Immature natural killer cell (primary cell): ENCODE measurements around the gene FAM107A. TPM values are rescaled to one million over a fixed set of nuclear protein-coding genes. Genes with fewer than 3 reads are reported as not detected.

ENCODE experiments used
- DNase-seq, 3 donors: peaks; one replicate each; pipeline ENCODE4 v3.0.0; 2022; ENCODE audit warnings: mixed read lengths in 1 of 3
- H3K27ac Mint-ChIP-seq, 6 donors: one replicate each; pipeline ENCODE4 v1.8.0; 2020; ENCODE audit warnings: mixed read lengths in 6 of 6, mild to moderate bottlenecking in 5 of 6, inconsistent platforms in 4 of 6, moderate library complexity in 3 of 6
- H3K27me3 Mint-ChIP-seq, 3 donors: one replicate each; pipeline ENCODE4 v1.8.0; 2020 to 2021; ENCODE audit warnings: low read depth in 3 of 3, mild to moderate bottlenecking in 3 of 3, mixed read lengths in 3 of 3, moderate library complexity in 3 of 3, inconsistent platforms in 1 of 3
- H3K36me3 Mint-ChIP-seq, 3 donors: one replicate each; pipeline ENCODE4 v1.8.0; 2020; ENCODE audit warnings: mixed read lengths in 3 of 3, inconsistent platforms in 2 of 3, mild to moderate bottlenecking in 2 of 3
- H3K4me1 Mint-ChIP-seq, 2 donors: one replicate each; pipeline ENCODE4 v1.8.0; 2020; ENCODE audit warnings: inconsistent platforms in 2 of 2, mild to moderate bottlenecking in 2 of 2, mixed read lengths in 2 of 2, moderate library complexity in 1 of 2
- H3K4me3 Mint-ChIP-seq, 5 donors: one replicate each; pipeline ENCODE4 v1.8.0; 2020; ENCODE audit warnings: mild to moderate bottlenecking in 5 of 5, mixed read lengths in 5 of 5, inconsistent platforms in 3 of 5, moderate library complexity in 3 of 5
- H3K9me3 Mint-ChIP-seq, 6 donors: one replicate each; pipeline ENCODE4 v1.8.0; 2020; ENCODE audit warnings: mild to moderate bottlenecking in 6 of 6, mixed read lengths in 6 of 6, inconsistent platforms in 4 of 6, moderate library complexity in 3 of 6
- polyA plus RNA-seq, 3 donors: library from polyadenylated mRNA; unstranded; fragments of 300-500 nt; fragmentation: Illumina TruSeq; gene quantifications; one replicate each; pipeline ENCODE4 v1.2.3, GENCODE V29; 2021

The FAM107A gene
- polyA plus RNA-seq = not detected

DNA sequence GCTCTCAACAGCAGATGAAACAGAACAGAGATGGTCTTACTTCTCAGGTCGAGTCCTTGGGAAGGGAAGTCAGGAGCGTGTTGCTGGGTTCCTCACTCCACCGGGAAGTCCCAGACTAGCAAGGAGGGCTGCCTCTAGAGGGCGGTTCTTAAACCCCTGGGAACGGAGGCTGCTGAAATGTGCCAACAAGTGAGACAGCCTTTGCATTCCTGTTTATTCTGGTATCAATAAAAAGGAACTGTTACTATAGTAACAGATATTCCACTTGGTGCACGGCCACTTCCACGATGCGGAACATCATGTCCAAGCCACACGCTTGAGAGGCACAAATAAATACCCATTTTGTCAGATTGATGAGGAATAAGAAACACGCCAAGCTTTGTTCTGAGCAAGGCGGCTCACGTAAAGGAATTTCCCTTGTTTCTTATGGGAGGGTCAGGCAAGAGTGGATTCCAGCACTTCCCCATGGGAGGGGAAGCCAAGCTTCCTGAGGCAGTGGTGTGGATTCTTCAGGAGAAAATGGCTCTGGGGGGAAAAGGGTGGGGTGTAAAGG is at the start of gene FAM107A:
FAM107A (minus strand) TSS at position 123 of the 553 bp plus-strand sequence. CDS start 7,531 bp downstream, outside the sequence.
- no peak for DNase-seq
- no peak within 1 kb of the TSS for H3K27ac Mint-ChIP-seq
- H3K9me3 Mint-ChIP-seq = no peaks in the 10 kb centered on the region
- no peaks in the 10 kb centered on the region for H3K4me1 Mint-ChIP-seq
- H3K4me3 Mint-ChIP-seq = no peak within 1 kb of the TSS
- H3K27me3 Mint-ChIP-seq = peaks cover 0 to 3% (median 2%) of the 10 kb centered on the region in 3 donors
- H3K36me3 Mint-ChIP-seq = no peaks in the 10 kb centered on the region

DNA sequence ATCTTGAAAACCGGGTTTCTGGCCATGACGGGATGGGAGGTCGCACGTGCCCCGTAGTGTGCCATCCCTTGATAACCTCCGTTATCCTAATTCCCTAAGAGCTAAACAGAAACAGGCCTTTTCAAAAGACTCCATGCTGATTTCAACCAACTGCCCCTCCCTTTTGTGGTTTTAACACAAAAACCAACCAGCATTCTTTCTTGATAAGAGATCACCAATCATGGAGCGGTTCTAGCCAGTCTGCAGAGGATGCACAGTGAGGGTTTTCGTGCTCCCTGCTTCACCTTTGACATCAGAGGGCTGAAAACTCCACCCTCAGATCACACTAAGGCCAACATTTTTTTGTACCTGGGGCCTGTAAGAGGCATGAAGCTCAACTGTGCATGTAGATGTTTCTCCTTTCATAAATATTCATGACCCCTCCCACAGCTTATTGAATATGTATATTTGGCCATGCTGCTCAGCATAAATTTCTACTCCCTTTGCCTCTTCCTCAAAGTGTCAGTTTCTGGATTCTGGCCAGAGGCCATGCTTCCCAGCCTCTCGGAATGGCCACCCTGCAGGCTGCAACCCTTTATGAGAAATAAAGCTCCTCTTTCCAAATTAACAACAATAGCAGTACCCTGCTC is 48.1 kb upstream of the FAM107A start:
- Mint-ChIP-seq H3K4me1 (peaks cover 6 to 9% of the 10 kb centered on the region in 2 donors), H3K36me3 (no peaks in the 10 kb centered on the region), H3K27me3 (peaks cover 2 to 4% (median 2%) of the 10 kb centered on the region in 3 donors), H3K27ac (no peak overlapping the region), H3K4me3 (no peak overlapping the region), H3K9me3 (no peaks in the 10 kb centered on the region)
- no peak for DNase-seq

- peaks cover 0 to 4% (median 2%) of the 10 kb centered on the region in 3 donors for H3K27me3 Mint-ChIP-seq
- DNase-seq = no peak
- no peak overlapping the region for H3K4me3 Mint-ChIP-seq
- H3K36me3 Mint-ChIP-seq = no peaks in the 10 kb centered on the region
- peaks cover 6 to 9% of the 10 kb centered on the region in 2 donors for H3K4me1 Mint-ChIP-seq
- H3K27ac Mint-ChIP-seq = no peak overlapping the region
- no peaks in the 10 kb centered on the region for H3K9me3 Mint-ChIP-seq
These were observed 47.4 kb upstream of the FAM107A start for GRCh38 chr3:58624550-58624949.

GRCh38 chr3:58623961-58624360 is 46.8 kb upstream of the FAM107A start:
- Mint-ChIP-seq H3K27ac (no peak overlapping the region), H3K27me3 (peaks cover 0 to 4% (median 2%) of the 10 kb centered on the region in 3 donors), H3K36me3 (no peaks in the 10 kb centered on the region), H3K4me3 (no peak overlapping the region), H3K4me1 (peaks cover 6 to 9% of the 10 kb centered on the region in 2 donors), H3K9me3 (no peaks in the 10 kb centered on the region)
- DNase-seq = no peak

- H3K9me3 Mint-ChIP-seq = no peaks in the 10 kb centered on the region
These were observed 46.3 kb upstream of the FAM107A start for GRCh38 chr3:58623478-58623877.

GRCh38 chr3:58622892-58623291 is 45.7 kb upstream of the FAM107A start:
- no peaks in the 10 kb centered on the region for H3K36me3 Mint-ChIP-seq
- H3K27me3 Mint-ChIP-seq = peaks cover 0 to 4% (median 2%) of the 10 kb centered on the region in 3 donors
- peaks cover 6 to 9% of the 10 kb centered on the region in 2 donors for H3K4me1 Mint-ChIP-seq
- no peaks in the 10 kb centered on the region for H3K9me3 Mint-ChIP-seq
- DNase-seq = no peak
- no peak overlapping the region for H3K4me3 Mint-ChIP-seq
- H3K27ac Mint-ChIP-seq = no peak overlapping the region

More at GRCh38 chr3:58623478-58623877, 46.3 kb upstream of the FAM107A start:
- peaks cover 6 to 9% of the 10 kb centered on the region in 2 donors for H3K4me1 Mint-ChIP-seq
- no peak for DNase-seq
- H3K27ac Mint-ChIP-seq = no peak overlapping the region
- H3K27me3 Mint-ChIP-seq = peaks cover 0 to 4% (median 2%) of the 10 kb centered on the region in 3 donors
- H3K36me3 Mint-ChIP-seq = no peaks in the 10 kb centered on the region
- H3K4me3 Mint-ChIP-seq = no peak overlapping the region

DNA sequence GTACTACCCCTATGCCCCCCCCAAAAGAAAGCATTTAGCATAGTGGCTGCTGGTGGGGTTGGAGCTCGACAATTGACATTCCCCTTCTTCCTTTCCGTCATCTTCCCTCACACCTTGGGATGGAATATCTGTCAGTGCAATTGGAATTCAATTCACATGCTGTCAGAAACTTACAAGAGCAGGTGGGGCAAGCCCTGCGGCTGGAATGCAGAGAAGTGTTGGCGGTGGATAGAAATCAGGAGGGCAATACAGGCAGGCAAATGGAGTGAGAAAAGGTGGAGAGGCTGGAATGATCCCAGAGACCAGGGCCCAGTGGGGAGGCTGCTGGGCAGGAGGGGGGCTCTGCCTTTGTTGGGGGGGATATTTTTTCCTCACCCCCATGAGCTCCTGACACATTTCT is 45.2 kb upstream of the FAM107A start:
- Mint-ChIP-seq H3K27ac (no peak overlapping the region), H3K4me1 (peaks cover 6 to 9% of the 10 kb centered on the region in 2 donors), H3K27me3 (peaks cover 0 to 4% (median 2%) of the 10 kb centered on the region in 3 donors), H3K9me3 (no peaks in the 10 kb centered on the region), H3K36me3 (no peaks in the 10 kb centered on the region), H3K4me3 (no peak overlapping the region)
- DNase-seq = no peak

DNA sequence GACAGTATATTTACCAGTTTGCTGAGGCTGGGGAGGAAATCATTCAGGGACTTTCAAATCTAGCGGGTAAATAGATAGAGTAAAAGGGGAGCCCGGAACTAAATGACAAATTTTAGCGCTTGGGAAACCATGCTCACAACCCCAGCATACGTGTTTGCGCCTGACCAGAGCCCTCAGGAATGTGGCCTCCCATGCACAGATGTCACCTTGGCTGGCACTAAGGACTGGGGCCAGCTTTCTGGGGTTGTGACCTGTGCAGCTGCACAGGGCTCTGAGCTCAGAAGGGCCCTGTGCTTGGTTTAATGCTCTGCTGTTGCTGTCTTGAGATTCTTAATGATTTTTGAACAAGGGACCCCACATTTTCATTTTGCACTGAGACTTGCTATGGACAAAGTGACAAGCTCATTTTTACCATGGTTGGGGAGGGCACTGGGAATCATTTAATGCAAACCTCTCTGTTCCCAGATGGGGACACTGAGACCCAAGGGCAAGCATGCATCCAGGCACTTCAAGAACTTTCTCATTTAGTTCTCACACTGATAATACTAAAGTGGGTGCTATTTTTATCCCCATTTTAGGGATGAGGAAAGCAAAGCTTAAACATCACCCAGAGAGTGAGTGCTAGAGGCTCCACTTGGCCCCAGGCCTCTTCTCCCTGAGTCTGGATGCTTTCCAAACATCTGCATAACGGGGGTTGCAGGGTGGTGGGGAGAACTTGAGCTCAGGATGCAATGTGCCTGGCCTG is 44.1 kb upstream of the FAM107A start:
- no peaks in the 10 kb centered on the region for H3K36me3 Mint-ChIP-seq
- H3K27ac Mint-ChIP-seq = no peak overlapping the region
- H3K27me3 Mint-ChIP-seq = peaks cover 0 to 4% (median 2%) of the 10 kb centered on the region in 3 donors
- peaks cover 6 to 9% of the 10 kb centered on the region in 2 donors for H3K4me1 Mint-ChIP-seq
- no peak overlapping the region for H3K4me3 Mint-ChIP-seq
- DNase-seq = no peak
- no peaks in the 10 kb centered on the region for H3K9me3 Mint-ChIP-seq

DNA sequence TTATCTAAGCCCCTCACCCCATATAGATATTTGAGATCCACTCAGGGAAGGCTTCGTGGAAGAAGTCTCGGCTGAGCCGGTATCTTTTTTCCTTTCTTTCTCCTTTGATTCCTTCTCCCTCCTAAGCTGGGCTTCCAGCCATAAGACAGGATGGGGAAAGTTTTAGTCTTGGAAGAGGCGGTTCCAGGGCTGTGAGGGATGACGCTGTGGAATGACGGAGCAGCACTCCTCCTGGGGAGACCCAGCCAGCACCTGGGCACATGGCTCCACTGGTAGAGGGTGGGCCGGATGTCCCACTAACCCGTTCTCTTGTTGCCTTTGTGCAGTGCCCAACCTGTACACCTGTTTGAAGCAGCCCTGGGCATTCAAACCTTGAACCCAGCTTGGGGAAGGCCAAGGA is 43.2 kb upstream of the FAM107A start:
- Mint-ChIP-seq H3K4me1 (peaks cover 4 to 5% of the 10 kb centered on the region in 2 donors), H3K36me3 (no peaks in the 10 kb centered on the region), H3K9me3 (no peaks in the 10 kb centered on the region), H3K4me3 (no peak overlapping the region), H3K27me3 (peaks cover 0 to 4% (median 2%) of the 10 kb centered on the region in 3 donors), H3K27ac (no peak overlapping the region)
- DNase-seq = no peak

GRCh38 chr3:58617338-58617761 is 40.2 kb upstream of the FAM107A start:
- Mint-ChIP-seq H3K4me3 (no peak overlapping the region), H3K36me3 (no peaks in the 10 kb centered on the region), H3K9me3 (no peaks in the 10 kb centered on the region), H3K27ac (no peak overlapping the region), H3K4me1 (no peaks in the 10 kb centered on the region), H3K27me3 (peaks cover 0 to 2% (median 0%) of the 10 kb centered on the region in 3 donors)
- no peak for DNase-seq

DNA sequence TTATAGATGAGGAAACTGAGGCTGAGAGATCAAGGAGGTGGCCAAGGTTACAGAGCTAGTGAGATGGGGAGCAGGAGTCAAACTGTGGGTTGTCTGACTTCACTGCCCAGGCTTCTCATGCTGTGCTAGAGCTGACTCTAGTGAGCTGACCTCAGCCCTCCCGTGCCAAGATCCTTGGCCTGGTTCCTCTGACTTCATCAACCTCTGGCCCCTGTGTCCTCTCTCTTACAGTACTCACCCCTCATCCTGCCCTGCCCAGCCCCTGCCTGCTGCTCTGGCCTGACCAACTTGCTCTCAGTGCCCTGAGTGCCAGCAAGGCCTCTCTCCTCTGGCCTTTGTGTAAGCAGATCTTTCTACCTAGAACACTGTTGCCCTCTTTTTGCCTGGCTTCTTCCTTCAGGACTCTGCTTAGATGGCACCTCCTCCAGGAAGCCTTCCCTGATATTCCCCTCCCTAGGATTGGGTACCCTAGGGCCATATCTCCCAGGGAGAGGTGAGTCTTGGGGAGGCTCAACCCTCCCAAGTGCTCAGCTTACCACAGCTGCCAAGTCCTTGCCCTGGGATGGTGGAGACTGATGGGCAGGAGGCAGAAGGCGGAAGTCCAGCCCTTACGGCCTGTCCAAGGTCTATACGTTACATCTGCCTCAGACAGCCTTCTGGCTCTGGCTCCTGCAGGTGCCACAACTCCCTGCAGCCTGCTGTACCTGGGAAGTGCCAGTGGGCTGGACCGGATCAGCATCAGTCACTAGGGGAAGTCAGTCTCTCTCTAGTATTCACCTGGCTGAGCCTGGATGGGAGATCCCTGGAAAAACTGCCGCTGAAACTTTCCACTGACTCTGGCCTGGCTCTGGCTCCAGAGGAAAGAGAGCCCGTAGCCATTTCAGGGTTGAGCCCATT is 36.3 kb upstream of the FAM107A start:
- no peaks in the 10 kb centered on the region for H3K4me1 Mint-ChIP-seq
- H3K27ac Mint-ChIP-seq = no peak overlapping the region
- peaks cover 2 to 5% (median 2%) of the 10 kb centered on the region in 3 donors for H3K27me3 Mint-ChIP-seq
- DNase-seq = no peak
- no peak overlapping the region for H3K4me3 Mint-ChIP-seq
- no peaks in the 10 kb centered on the region for H3K9me3 Mint-ChIP-seq
- H3K36me3 Mint-ChIP-seq = no peaks in the 10 kb centered on the region

- no peak for DNase-seq
- peaks cover 0 to 2% of the 10 kb centered on the region in 2 donors for H3K4me1 Mint-ChIP-seq
- no peaks in the 10 kb centered on the region for H3K9me3 Mint-ChIP-seq
- H3K4me3 Mint-ChIP-seq = no peak overlapping the region
- no peaks in the 10 kb centered on the region for H3K36me3 Mint-ChIP-seq
- peaks cover 2 to 5% (median 2%) of the 10 kb centered on the region in 3 donors for H3K27me3 Mint-ChIP-seq
- no peak overlapping the region for H3K27ac Mint-ChIP-seq
These were observed 35.6 kb upstream of the FAM107A start for GRCh38 chr3:58612830-58613229.

GRCh38 chr3:58609990-58610389 is 32.8 kb upstream of the FAM107A start:
- Mint-ChIP-seq H3K27me3 (peaks cover 2 to 10% (median 8%) of the 10 kb centered on the region in 3 donors), H3K36me3 (no peaks in the 10 kb centered on the region), H3K4me1 (peaks cover 0 to 3% of the 10 kb centered on the region in 2 donors), H3K4me3 (no peak overlapping the region), H3K9me3 (no peaks in the 10 kb centered on the region), H3K27ac (no peak overlapping the region)
- no peak for DNase-seq
